ENCODE data around the gene PPARA. TPM values are rescaled to one million over a fixed set of nuclear protein-coding genes. Genes with fewer than 3 reads are reported as not detected.
A peak's percentile ranks its signal among the peaks of the same experiment; 100 is the strongest.

PPARA gene
- total and polyA plus RNA-seq, 2 experiments from 2014 or later: 8.7 to 14.4 TPM

DNA sequence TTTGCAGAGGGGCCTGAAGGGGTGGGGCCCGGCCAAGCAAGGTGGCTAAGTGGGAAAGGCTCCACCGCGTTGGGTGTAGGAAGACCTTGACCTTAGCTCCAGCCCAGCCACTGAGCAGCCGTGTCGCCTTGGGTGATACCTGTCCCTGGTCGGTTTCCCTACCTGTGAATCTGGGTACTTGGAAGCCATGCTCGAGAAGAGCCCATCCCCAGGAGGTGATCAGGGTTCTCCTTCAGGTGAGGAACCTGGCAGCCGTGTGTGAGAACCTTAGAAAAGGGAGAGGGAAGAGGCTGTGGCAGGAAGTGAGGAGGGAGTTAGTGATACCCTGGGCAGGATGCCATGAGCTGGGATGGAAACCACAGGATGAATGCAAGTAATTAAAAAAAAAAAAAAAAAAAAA, 21.6 kb downstream of the PPARA start:
- H3K79me2 ChIP-seq (ENCODE audit: insufficient read depth): peaks cover 12% of the 10 kb centered on the region; the same call in 1 of the 2 replicates
- H3K27ac ChIP-seq: 0 out of 2 replicates have a peak overlapping the region, but pooled peaks have one; percentile 52
- no peaks in the 10 kb centered on the region for H4K20me1 ChIP-seq (ENCODE audit: insufficient read depth)
- H2AFZ ChIP-seq: no peak overlapping the region
- DNase-seq: peak; percentile 91
- in situ Hi-C loops (cut with MboI): no loop called here
- no peaks in the 10 kb centered on the region for H3K27me3 ChIP-seq (replicated peaks; ENCODE audit: insufficient read depth)
- TF ChIP-seq EZH2phosphoT487 (IDR thresholded peaks at IDR 0.05; ENCODE audit: insufficient read depth, low read depth): no peak
- TF ChIP-seq EZH2 (IDR thresholded peaks at IDR 0.05; ENCODE audit: insufficient read depth, poor library complexity, severe bottlenecking): no peak
- H3K9me3 ChIP-seq (ENCODE audit: low read depth): no peaks in the 10 kb centered on the region
- H3K9ac ChIP-seq: no peak overlapping the region
- peaks cover 38% of the 10 kb centered on the region for H3K4me1 ChIP-seq (ENCODE audit: insufficient read depth)
- H3K4me3 ChIP-seq: no peak overlapping the region
- peak overlapping the region; percentile 73 for H3K4me2 ChIP-seq (ENCODE audit: unreplicated experiment)
- 51 to 53% methylated on average over 7 to 8 of the region's 8 CpGs for WGBS, 2 experiments (ENCODE audit: low coverage in 1 of 2, low lambda C conversion rate in 2 of 2, missing lambda C conversion rate in 2 of 2)
- no peaks in the 10 kb centered on the region for H3K9me2 ChIP-seq (ENCODE audit: insufficient read depth)
- H3F3A ChIP-seq (ENCODE audit: insufficient read depth): peaks cover 30% of the 10 kb centered on the region
- no peaks in the 10 kb centered on the region for H3K36me3 ChIP-seq (ENCODE audit: low read depth)

- DNase-seq: peak; percentile 18
- no peaks in the 10 kb centered on the region for H3K9me3 ChIP-seq (ENCODE audit: low read depth)
Measured at GRCh38 chr22:46172522-46173110, 22.3 kb downstream of the PPARA start.

DNA sequence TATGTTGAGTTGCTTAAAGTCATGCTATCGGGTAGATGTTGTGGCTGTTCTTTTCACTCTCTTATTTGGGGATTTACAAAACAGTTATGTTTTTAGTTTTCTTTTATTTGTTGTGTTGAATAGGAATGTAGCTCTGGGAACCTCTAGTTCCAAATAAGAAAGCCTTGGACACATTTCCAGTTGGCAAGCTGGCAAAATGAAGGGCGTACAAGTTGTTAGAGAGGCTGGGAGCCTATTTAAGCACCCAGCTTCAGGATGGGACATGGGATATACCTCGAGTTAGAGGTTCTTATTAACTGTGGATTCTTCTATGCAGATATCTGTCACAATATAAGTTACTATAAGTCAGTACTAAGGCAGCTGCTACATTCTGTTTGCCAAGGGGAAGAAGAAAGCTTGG, 22.8 kb downstream of the PPARA start:
- Histone ChIP-seq H3F3A (ENCODE audit: insufficient read depth) (peaks cover 30% of the 10 kb centered on the region), H3K9ac (0 out of 2 replicates have a peak overlapping the region, but pooled peaks have one; percentile 30), H3K36me3 (ENCODE audit: low read depth) (no peaks in the 10 kb centered on the region), H3K4me1 (ENCODE audit: insufficient read depth) (peaks cover 38% of the 10 kb centered on the region), H3K9me3 (ENCODE audit: low read depth) (no peaks in the 10 kb centered on the region), H3K79me2 (ENCODE audit: insufficient read depth) (peaks cover 16% of the 10 kb centered on the region; the same call in 1 of the 2 replicates), H3K9me2 (ENCODE audit: insufficient read depth) (no peaks in the 10 kb centered on the region), H3K27ac (no peak overlapping the region), H4K20me1 (ENCODE audit: insufficient read depth) (no peaks in the 10 kb centered on the region), H3K4me2 (ENCODE audit: unreplicated experiment) (peak overlapping the region; percentile 73), H3K27me3 (replicated peaks; ENCODE audit: insufficient read depth) (no peaks in the 10 kb centered on the region), H2AFZ (peak overlapping the region; percentile 14; the same call in 1 of the 2 replicates), H3K4me3 (no peak overlapping the region)
- DNase-seq: no peak
- 49 to 51% methylated on average over 3 of the region's 3 CpGs for WGBS, 2 experiments (ENCODE audit: low coverage in 1 of 2, low lambda C conversion rate in 2 of 2, missing lambda C conversion rate in 2 of 2)
- TF ChIP-seq EZH2phosphoT487 (IDR thresholded peaks at IDR 0.05; ENCODE audit: insufficient read depth, low read depth) (no peak), EZH2 (IDR thresholded peaks at IDR 0.05; ENCODE audit: insufficient read depth, poor library complexity, severe bottlenecking) (no peak)
- in situ Hi-C loops (cut with MboI): no loop called here

More at GRCh38 chr22:46172522-46173110, 22.3 kb downstream of the PPARA start:
- no peaks in the 10 kb centered on the region for H4K20me1 ChIP-seq (ENCODE audit: insufficient read depth)
- TF ChIP-seq EZH2 (IDR thresholded peaks at IDR 0.05; ENCODE audit: insufficient read depth, poor library complexity, severe bottlenecking) (no peak), EZH2phosphoT487 (IDR thresholded peaks at IDR 0.05; ENCODE audit: insufficient read depth, low read depth) (no peak)
- 0 out of 2 replicates have a peak overlapping the region, but pooled peaks have one; percentile 16 for H3K4me3 ChIP-seq
- peak overlapping the region; percentile 19; the same call in 1 of the 2 replicates for H3K27ac ChIP-seq
- H3F3A ChIP-seq (ENCODE audit: insufficient read depth): peaks cover 30% of the 10 kb centered on the region
- peak overlapping the region; percentile 73 for H3K4me2 ChIP-seq (ENCODE audit: unreplicated experiment)
- 13 to 20% methylated on average over 11 of the region's 11 CpGs for WGBS, 2 experiments (ENCODE audit: low coverage in 1 of 2, low lambda C conversion rate in 2 of 2, missing lambda C conversion rate in 2 of 2)
- in situ Hi-C loops (cut with MboI): no loop called here
- H2AFZ ChIP-seq: peak overlapping the region; percentile 14; the same call in 1 of the 2 replicates
- H3K79me2 ChIP-seq (ENCODE audit: insufficient read depth): peaks cover 14% of the 10 kb centered on the region; the same call in 1 of the 2 replicates
- H3K9me2 ChIP-seq (ENCODE audit: insufficient read depth): no peaks in the 10 kb centered on the region
- no peaks in the 10 kb centered on the region for H3K27me3 ChIP-seq (replicated peaks; ENCODE audit: insufficient read depth)
- no peaks in the 10 kb centered on the region for H3K36me3 ChIP-seq (ENCODE audit: low read depth)
- H3K9ac ChIP-seq: peak overlapping the region; percentile 30
- peaks cover 38% of the 10 kb centered on the region for H3K4me1 ChIP-seq (ENCODE audit: insufficient read depth)

DNA sequence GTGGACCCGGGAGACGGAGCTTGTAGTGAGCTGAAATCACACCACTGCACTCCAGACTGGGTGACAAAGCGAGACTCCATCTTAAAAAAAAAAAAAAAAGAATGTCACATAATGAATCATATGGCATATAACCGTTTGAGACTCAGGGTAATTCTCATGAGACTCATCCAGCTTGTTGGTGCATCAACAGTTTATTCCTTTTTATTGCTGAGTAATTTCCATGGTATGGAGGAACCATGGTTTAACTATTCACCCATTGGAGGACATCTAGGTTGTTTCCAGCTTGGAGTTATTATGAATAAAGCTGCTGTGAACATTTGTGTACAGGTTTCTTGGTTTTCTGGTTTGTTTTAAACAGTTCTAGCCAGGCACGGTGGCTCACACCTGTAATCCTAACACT, 25.3 kb downstream of the PPARA start:
- H2AFZ ChIP-seq: no peak overlapping the region
- H3K9ac ChIP-seq: peak overlapping the region; percentile 41; the same call in 1 of the 2 replicates
- H3K4me2 ChIP-seq (ENCODE audit: unreplicated experiment): peak overlapping the region; percentile 40
- H4K20me1 ChIP-seq (ENCODE audit: insufficient read depth): no peaks in the 10 kb centered on the region
- H3K27me3 ChIP-seq (replicated peaks; ENCODE audit: insufficient read depth): no peaks in the 10 kb centered on the region
- H3K9me2 ChIP-seq (ENCODE audit: insufficient read depth): no peaks in the 10 kb centered on the region
- peak; percentile 93 for DNase-seq
- peaks cover 38% of the 10 kb centered on the region for H3K4me1 ChIP-seq (ENCODE audit: insufficient read depth)
- no peak for TF ChIP-seq EZH2 (IDR thresholded peaks at IDR 0.05; ENCODE audit: insufficient read depth, poor library complexity, severe bottlenecking)
- no peak for TF ChIP-seq EZH2phosphoT487 (IDR thresholded peaks at IDR 0.05; ENCODE audit: insufficient read depth, low read depth)
- H3K27ac ChIP-seq: peak overlapping the region; percentile 71
- no peaks in the 10 kb centered on the region for H3K9me3 ChIP-seq (ENCODE audit: low read depth)
- H3F3A ChIP-seq (ENCODE audit: insufficient read depth): peaks cover 28% of the 10 kb centered on the region
- peaks cover 16% of the 10 kb centered on the region; the same call in 1 of the 2 replicates for H3K79me2 ChIP-seq (ENCODE audit: insufficient read depth)
- peaks cover 4% of the 10 kb centered on the region for H3K36me3 ChIP-seq (ENCODE audit: low read depth)
- H3K4me3 ChIP-seq: no peak overlapping the region
- WGBS, 2 experiments (ENCODE audit: low coverage in 1 of 2, low lambda C conversion rate in 2 of 2, missing lambda C conversion rate in 2 of 2): 8 to 23% methylated on average over 5 of the region's 5 CpGs
- in situ Hi-C loops (cut with MboI): no loop called here

All from GM23248 (cell line).